Sigmoid colon (tissue), 7 donors: ENCODE data around the gene OR2AK2. TPM values are rescaled to one million over a fixed set of nuclear protein-coding genes. Genes with fewer than 3 reads are reported as not detected.

ENCODE experiments used
- DNase-seq: peaks from one replicate; pipeline ENCODE4 v3.0.0-alpha.2; 2019
- H3K27ac ChIP-seq, 4 donors: fragments of 200-600 bp; sonication (generic); one replicate each; pipeline ENCODE4 v1.5.1; 2016 to 2019; ENCODE audit warnings: mild to moderate bottlenecking in 1 of 4
- H3K27me3 ChIP-seq, 3 donors: fragments of 200-600 bp; sonication (generic); one replicate each; pipeline ENCODE4 v1.5.1; 2019; ENCODE audit warnings: mild to moderate bottlenecking in 1 of 3
- H3K36me3 ChIP-seq, 4 donors: fragments of 200-600 bp; sonication (generic); one replicate each; pipeline ENCODE4 v1.5.1; 2016 to 2019
- H3K4me1 ChIP-seq, 4 donors: fragments of 200-600 bp; sonication (generic); one replicate each; pipeline ENCODE4 v1.5.1; 2017 to 2019
- H3K4me3 ChIP-seq, 4 donors: fragments of 200-600 bp; sonication (generic); one replicate each; pipeline ENCODE4 v1.5.1; 2017 to 2019; ENCODE audit warnings: mild to moderate bottlenecking in 2 of 4, moderate library complexity in 1 of 4
- H3K9me3 ChIP-seq, 4 donors: fragments of 200-600 bp in 3 of 4; sonication (generic) in 3 of 4; one replicate each; pipeline versions ENCODE4 v1.5.1 to v1.6.1; 2013 to 2019
- CTCF ChIP-seq, 4 experiments: fragments of 450-650 bp in 3 of 4; fragments of 200-600 bp in 1 of 4; IDR thresholded peaks; one replicate each; pipeline ENCODE4 v1.5.1; 2016 to 2019; ENCODE audit warnings: antibody characterized with exemption in 4 of 4, mild to moderate bottlenecking in 3 of 4, moderate library complexity in 2 of 4
- EP300 ChIP-seq, 4 donors: sonication (generic); formaldehyde crosslinking; IDR thresholded peaks; one replicate each; pipeline ENCODE4 v1.6.1; 2017; ENCODE audit warnings: antibody characterized with exemption in 4 of 4
- POLR2A ChIP-seq, 2 donors: fragments of 450-650 bp; IDR thresholded peaks; one replicate each; pipeline ENCODE4 v1.6.1; 2016; ENCODE audit warnings: antibody characterized with exemption in 2 of 2, mild to moderate bottlenecking in 2 of 2, moderate library complexity in 2 of 2
- POLR2AphosphoS5 ChIP-seq, 4 donors: sonication (generic); formaldehyde crosslinking; IDR thresholded peaks; one replicate each; pipeline ENCODE4 v1.6.1; 2017; ENCODE audit warnings: antibody characterized with exemption in 4 of 4
- WGBS, 2 donors: extraction: QIAGEN DNeasy Blood & Tissue Kit; methylation state at CpG; one replicate each; pipeline ENCODE4 v1.1.7; 2013; 5-methylcytosine and 5-hydroxymethylcytosine counted together
- intact Hi-C: fragments of 100-400 bp; cut with DNase I; formaldehyde crosslinking; loops from one replicate; pipeline ENCODE4 v1.15.1; 2023
- polyA plus RNA-seq, 3 donors: library from polyadenylated mRNA; stranded (reverse); fragments of 200-250 nt; gene quantifications; one replicate each; pipeline ENCODE4 v1.2.3, GENCODE V29; 2013
- total RNA-seq, 4 donors: library from RNA; depleted of rRNA; stranded (reverse); fragments of >200 nt; gene quantifications; one replicate each; pipeline ENCODE4 v1.1.0, GENCODE V29; 2016
- donor health status: healthy with polysubstance abuse.
- donor health status: Bipolar disorder and iron deficiency.
- donor health status: healthy.

OR2AK2 gene
- under 1 TPM in 1 of 4 donors, not detected in 3; 0.55 TPM for total RNA-seq
- under 1 TPM in 1 of 3 donors, not detected in 2; 0.07 TPM for polyA plus RNA-seq

GRCh38 chr1:247964933-247965332 is at the start of gene OR2AK2:
OR2AK2 (plus strand) TSS chr1:247965233; CDS start chr1:247965377, 144 bp downstream.
- H3K4me1 ChIP-seq = no peaks in the 10 kb centered on the region
- H3K27me3 ChIP-seq = no peaks in the 10 kb centered on the region
- no peak within 1 kb of the TSS for H3K4me3 ChIP-seq
- no peak within 1 kb of the TSS for H3K27ac ChIP-seq
- WGBS, 2 donors = 92% methylated on average over 2 of the region's 2 CpGs
- H3K9me3 ChIP-seq = no peaks in the 10 kb centered on the region
- no peaks in the 10 kb centered on the region for H3K36me3 ChIP-seq
- intact Hi-C loops = no loop called here
- no peak for TF ChIP-seq EP300 (IDR thresholded peaks at IDR 0.05)
- TF ChIP-seq CTCF (IDR thresholded peaks at IDR 0.05) = no peak
- TF ChIP-seq POLR2A (IDR thresholded peaks at IDR 0.05) = no peak
- TF ChIP-seq POLR2AphosphoS5 (IDR thresholded peaks at IDR 0.05) = no peak
- no peak for DNase-seq

- 92 to 94% methylated on average over 2 of the region's 2 CpGs for WGBS, 2 donors
- H3K9me3 ChIP-seq = no peaks in the 10 kb centered on the region
- H3K36me3 ChIP-seq = no peaks in the 10 kb centered on the region
- H3K4me3 ChIP-seq = no peak within 1 kb of the TSS
- H3K4me1 ChIP-seq = no peaks in the 10 kb centered on the region
- no peak within 1 kb of the TSS for H3K27ac ChIP-seq
- no peak for DNase-seq
- TF ChIP-seq POLR2AphosphoS5 (IDR thresholded peaks at IDR 0.05) (no peak), EP300 (IDR thresholded peaks at IDR 0.05) (no peak), CTCF (IDR thresholded peaks at IDR 0.05) (no peak), POLR2A (IDR thresholded peaks at IDR 0.05) (no peak)
- intact Hi-C loops = no loop called here
- no peaks in the 10 kb centered on the region for H3K27me3 ChIP-seq
Measured at GRCh38 chr1:247919952-247920351, 45.1 kb upstream of the OR2AK2 start, which contains the start of gene OR2T8. OR2T8 (plus strand) TSS chr1:247920252; CDS start chr1:247921018, 766 bp downstream.

- Histone ChIP-seq H3K27me3 (no peaks in the 10 kb centered on the region), H3K27ac (no peak overlapping the region), H3K36me3 (no peaks in the 10 kb centered on the region), H3K9me3 (no peaks in the 10 kb centered on the region), H3K4me3 (no peak overlapping the region), H3K4me1 (no peaks in the 10 kb centered on the region)
- TF ChIP-seq EP300 (IDR thresholded peaks at IDR 0.05) (no peak), CTCF (IDR thresholded peaks at IDR 0.05) (no peak), POLR2A (IDR thresholded peaks at IDR 0.05) (no peak), POLR2AphosphoS5 (IDR thresholded peaks at IDR 0.05) (no peak)
- 69 to 73% methylated on average over 3 of the region's 3 CpGs for WGBS, 2 donors
- no peak for DNase-seq
- intact Hi-C loops = no loop called here
Measured at GRCh38 chr1:247923941-247924340, 41.1 kb upstream of the OR2AK2 start.

- H3K36me3 ChIP-seq = no peaks in the 10 kb centered on the region
- H3K27me3 ChIP-seq = no peaks in the 10 kb centered on the region
- DNase-seq = no peak
- intact Hi-C loops = no loop called here
- TF ChIP-seq EP300 (IDR thresholded peaks at IDR 0.05) (no peak), POLR2AphosphoS5 (IDR thresholded peaks at IDR 0.05) (no peak), CTCF (IDR thresholded peaks at IDR 0.05) (no peak), POLR2A (IDR thresholded peaks at IDR 0.05) (no peak)
- H3K27ac ChIP-seq = no peak within 1 kb of the TSS
- 92 to 93% methylated on average over 9 of the region's 9 CpGs for WGBS, 2 donors
- no peak within 1 kb of the TSS for H3K4me3 ChIP-seq
- H3K9me3 ChIP-seq = no peaks in the 10 kb centered on the region
- no peaks in the 10 kb centered on the region for H3K4me1 ChIP-seq
Measured at GRCh38 chr1:247924868-247925267, 40.2 kb upstream of the OR2AK2 start, which contains the start of gene OR2AJ1. OR2AJ1 (plus strand) TSS chr1:247924889; CDS start chr1:247933769, 8,880 bp downstream.

GRCh38 chr1:247933989-247934388 is 31.0 kb upstream of the OR2AK2 start:
- TF ChIP-seq EP300 (IDR thresholded peaks at IDR 0.05) = no peak
- no peak for TF ChIP-seq CTCF (IDR thresholded peaks at IDR 0.05)
- TF ChIP-seq POLR2A (IDR thresholded peaks at IDR 0.05) = no peak
- no peak for TF ChIP-seq POLR2AphosphoS5 (IDR thresholded peaks at IDR 0.05)
- whole genome bisulfite sequencing, 2 donors = 94 to 96% methylated on average over 8 of the region's 8 CpGs
- peak; percentile 57 for DNase-seq
- no peak overlapping the region for H3K27ac ChIP-seq
- intact Hi-C loops = no loop called here
- no peak overlapping the region for H3K4me3 ChIP-seq
- peaks cover 0 to 4% (median 0%) of the 10 kb centered on the region in 4 donors for H3K4me1 ChIP-seq
- no peaks in the 10 kb centered on the region for H3K36me3 ChIP-seq
- H3K9me3 ChIP-seq = peaks cover 0 to 5% (median 0%) of the 10 kb centered on the region in 4 donors
- peaks cover 0 to 13% (median 0%) of the 10 kb centered on the region in 3 donors for H3K27me3 ChIP-seq
